ENCODE results near the gene ELMOD1. TPM values are rescaled to one million over a fixed set of nuclear protein-coding genes. Genes with fewer than 3 reads are reported as not detected.

The ELMOD1 gene
- 0.29 and 1.4 TPM in 2 replicates for total RNA-seq

DNA sequence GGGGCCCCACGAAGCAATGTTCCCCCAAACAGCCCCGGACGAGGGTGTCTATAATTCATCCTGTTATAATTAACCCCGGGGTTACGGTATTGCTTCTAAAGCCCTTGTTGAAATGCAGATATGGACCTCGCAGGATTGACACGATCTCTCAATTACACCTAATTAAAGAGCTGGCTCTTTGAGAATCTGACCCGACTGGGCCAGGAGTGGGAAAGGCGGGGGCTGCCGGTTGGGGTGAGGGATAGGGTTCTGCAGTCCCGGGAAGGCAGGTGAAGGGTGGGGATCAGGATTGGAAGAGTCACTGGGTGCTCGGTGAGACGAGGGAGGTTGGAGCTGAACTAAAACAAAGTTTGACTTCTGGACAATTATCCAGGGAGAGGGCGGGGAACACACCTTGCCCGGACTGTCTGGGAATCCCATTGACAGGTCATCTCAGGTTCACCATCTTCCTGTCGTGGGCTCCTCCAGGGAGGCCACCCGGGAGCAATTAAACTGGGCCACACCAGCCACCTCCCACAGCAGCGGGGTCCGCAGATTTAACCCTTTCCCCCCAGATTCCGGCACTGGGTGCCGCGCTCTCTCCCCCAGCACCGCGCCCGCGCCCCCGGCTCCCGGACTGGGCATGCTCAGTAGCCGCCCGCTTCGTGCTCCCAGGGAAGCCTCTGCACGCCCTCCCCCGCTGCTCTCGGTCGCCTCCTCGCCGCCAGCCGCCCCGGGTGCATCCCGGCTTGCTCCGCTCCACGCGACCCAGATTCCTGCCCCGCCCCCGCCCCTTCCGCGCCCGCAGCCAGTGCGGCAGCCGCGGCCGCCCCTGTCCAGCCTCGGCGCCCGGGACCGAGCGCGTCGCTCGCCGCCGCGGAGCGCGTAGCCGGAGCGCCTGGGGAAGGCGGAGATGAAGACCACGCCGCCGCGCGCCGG, at the start of gene ELMOD1:
Gene ELMOD1 (plus strand): TSS at position 688 of the 918 bp plus-strand sequence. CDS start 27,043 bp downstream, outside the sequence.

GRCh38 chr11:107565219-107565937, 25.6 kb upstream of the ELMOD1 start, which contains the start of gene ALKBH8:
ALKBH8 (minus strand) TSS chr11:107565735; CDS start chr11:107560893, 4,842 bp downstream.

DNA sequence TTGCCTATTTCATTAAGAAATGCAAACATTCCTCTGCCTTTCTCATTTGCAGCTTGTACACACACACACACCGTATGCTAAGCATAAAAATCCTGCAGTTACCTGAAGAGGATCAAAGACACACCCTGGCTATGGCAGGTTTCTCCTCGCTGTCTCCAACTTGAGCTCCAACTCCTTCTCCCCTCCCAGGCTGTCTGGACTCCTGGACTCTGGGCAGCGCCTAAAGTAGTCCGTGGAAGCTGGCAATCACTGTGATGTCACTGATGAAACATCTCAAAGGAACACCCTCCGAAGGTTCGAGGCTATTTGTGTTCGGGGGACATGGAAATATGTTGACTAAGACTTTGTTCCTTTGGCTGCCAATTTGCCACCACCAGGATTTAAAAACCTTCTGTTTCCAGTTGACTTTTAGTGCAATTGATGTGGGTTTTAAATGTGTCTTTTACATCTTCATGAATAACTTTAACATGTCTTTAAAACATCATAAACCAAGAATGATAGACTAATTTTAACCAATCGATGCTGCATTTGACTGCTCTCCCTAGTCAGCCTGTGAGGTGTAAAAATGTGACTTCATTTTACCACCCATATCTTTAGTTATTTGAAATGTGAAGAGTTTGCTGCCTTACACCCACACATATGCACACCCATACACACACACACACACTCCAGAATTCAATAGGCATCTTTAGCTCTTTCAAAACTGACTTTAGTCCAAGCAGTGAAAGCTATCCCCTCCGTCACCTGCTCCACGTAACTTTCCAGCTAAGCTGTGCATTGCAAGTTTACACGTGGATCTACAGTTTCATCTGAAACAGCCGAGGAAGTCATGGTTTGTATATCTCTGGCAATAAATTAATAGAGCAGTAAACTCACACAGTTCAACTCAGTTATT, 121.2 kb downstream of the ELMOD1 start, which contains the start of gene SLN:
Gene SLN (minus strand): TSS at position 196 of the 895 bp plus-strand sequence.

Other genes starting within 250 kb of the ELMOD1 start
- gene CWF19L2, start 133.3 kb upstream of the ELMOD1 start, total RNA-seq, result 4.8 and 4.9 TPM in 2 replicates
- gene ALKBH8, start 25.4 kb upstream of the ELMOD1 start, total RNA-seq, result 8.5 and 8.9 TPM in 2 replicates
- gene SLN, start 120.9 kb downstream of the ELMOD1 start, total RNA-seq, result not detected in 2 replicates

Measured in myometrial cell (primary cell).